Sigmoid colon (tissue), 4 donors: ENCODE data around the gene NCF4.

Experiments used
- EP300 ChIP-seq, 4 donors: sonication (generic); formaldehyde crosslinking; IDR thresholded peaks; one replicate each; pipeline ENCODE4 v1.6.1; 2017; ENCODE audit warnings: antibody characterized with exemption in 4 of 4
- POLR2A ChIP-seq, 2 donors: fragments of 450-650 bp; IDR thresholded peaks; one replicate each; pipeline ENCODE4 v1.6.1; 2016; ENCODE audit warnings: antibody characterized with exemption in 2 of 2, mild to moderate bottlenecking in 2 of 2, moderate library complexity in 2 of 2
- TF ChIP-seq, protein P1 (sequence below), 4 experiments: fragments of 450-650 bp in 3 of 4; fragments of 200-600 bp in 1 of 4; IDR thresholded peaks; one replicate each; pipeline ENCODE4 v1.5.1; 2016 to 2019; ENCODE audit warnings: antibody characterized with exemption in 4 of 4, mild to moderate bottlenecking in 3 of 4, moderate library complexity in 2 of 4

- TF ChIP-seq, protein P1, sequence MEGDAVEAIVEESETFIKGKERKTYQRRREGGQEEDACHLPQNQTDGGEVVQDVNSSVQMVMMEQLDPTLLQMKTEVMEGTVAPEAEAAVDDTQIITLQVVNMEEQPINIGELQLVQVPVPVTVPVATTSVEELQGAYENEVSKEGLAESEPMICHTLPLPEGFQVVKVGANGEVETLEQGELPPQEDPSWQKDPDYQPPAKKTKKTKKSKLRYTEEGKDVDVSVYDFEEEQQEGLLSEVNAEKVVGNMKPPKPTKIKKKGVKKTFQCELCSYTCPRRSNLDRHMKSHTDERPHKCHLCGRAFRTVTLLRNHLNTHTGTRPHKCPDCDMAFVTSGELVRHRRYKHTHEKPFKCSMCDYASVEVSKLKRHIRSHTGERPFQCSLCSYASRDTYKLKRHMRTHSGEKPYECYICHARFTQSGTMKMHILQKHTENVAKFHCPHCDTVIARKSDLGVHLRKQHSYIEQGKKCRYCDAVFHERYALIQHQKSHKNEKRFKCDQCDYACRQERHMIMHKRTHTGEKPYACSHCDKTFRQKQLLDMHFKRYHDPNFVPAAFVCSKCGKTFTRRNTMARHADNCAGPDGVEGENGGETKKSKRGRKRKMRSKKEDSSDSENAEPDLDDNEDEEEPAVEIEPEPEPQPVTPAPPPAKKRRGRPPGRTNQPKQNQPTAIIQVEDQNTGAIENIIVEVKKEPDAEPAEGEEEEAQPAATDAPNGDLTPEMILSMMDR (IDR thresholded peaks at IDR 0.05): no peak
- TF ChIP-seq POLR2A (IDR thresholded peaks at IDR 0.05): no peak
- no peak for TF ChIP-seq EP300 (IDR thresholded peaks at IDR 0.05)
These were observed 6.9 kb downstream of the NCF4 start for GRCh38 chr22:36867695-36868094.
